Gastrocnemius medialis (tissue), 4 donors: Measurements from ENCODE around the gene SLC35B4. TPM values are rescaled to one million over a fixed set of nuclear protein-coding genes. Genes with fewer than 3 reads are reported as not detected.

Source experiments
- ATAC-seq, 2 donors: fragments of 150-250 bp; one replicate each; pipeline ENCODE4 v1.9.1; 2016
- DNase-seq, 2 donors: peaks; one replicate each; pipeline ENCODE4 v3.0.0-alpha.2; 2019
- H3K27ac ChIP-seq, 4 donors: fragments of 200-600 bp; sonication (generic); 1 replicate in 1 of 4; 2 replicates in 3 of 4; pipeline ENCODE4 v1.5.1; 2016 to 2018; ENCODE audit warnings: mild to moderate bottlenecking in 2 of 4, moderate library complexity in 1 of 4
- H3K27me3 ChIP-seq, 3 donors: fragments of 200-600 bp; sonication (generic) in 2 of 3; 1 replicate in 1 of 3; 2 replicates in 2 of 3; pipeline versions ENCODE4 v1.5.1 to v1.6.0; 2016 to 2019; ENCODE audit warnings: mild to moderate bottlenecking in 1 of 3, moderate library complexity in 1 of 3
- H3K36me3 ChIP-seq, 2 donors: fragments of 200-600 bp; sonication (generic) in 1 of 2; one replicate each; pipeline ENCODE4 v1.5.1; 2017 to 2018
- H3K4me1 ChIP-seq, 2 donors: fragments of 200-600 bp; sonication (generic) in 1 of 2; one replicate each; pipeline ENCODE4 v1.5.1; 2016 to 2017; ENCODE audit warnings: mild to moderate bottlenecking in 2 of 2
- H3K4me3 ChIP-seq, 4 donors: fragments of 200-600 bp; sonication (generic) in 3 of 4; 1 replicate in 1 of 4; 2 replicates in 3 of 4; pipeline ENCODE4 v1.5.1; 2016 to 2019; ENCODE audit warnings: mild to moderate bottlenecking in 2 of 4
- H3K9me3 ChIP-seq, 3 donors: fragments of 200-600 bp; sonication (generic) in 2 of 3; 1 replicate in 1 of 3; 2 replicates in 2 of 3; pipeline ENCODE4 v1.5.1; 2016 to 2019
- POLR2A ChIP-seq, 2 donors: fragments of 450-650 bp; IDR thresholded peaks; one replicate each; pipeline ENCODE4 v1.6.1; 2017; ENCODE audit warnings: antibody characterized with exemption in 2 of 2, mild to moderate bottlenecking in 2 of 2, moderate library complexity in 2 of 2
- in situ Hi-C, 4 donors: fragments of 200-750 bp; cut with MboI; loops; one replicate each; pipeline versions ENCODE4 v1.15.0 to v1.8.0; 2017; ENCODE audit warnings: low sequenced_read_pairs in 4 of 4
- intact Hi-C: fragments of 100-400 bp; cut with DNase I; formaldehyde crosslinking; loops from one replicate; pipeline ENCODE4 v1.15.1; 2023; ENCODE audit warnings: low total_unique reads
- total RNA-seq, 4 donors: library from RNA; depleted of rRNA; stranded (reverse); fragments of >200 nt; gene quantifications; one replicate each; pipeline versions ENCODE4 v1.1.0 to v1.2.3, GENCODE V29; 2016
- TF ChIP-seq, protein P1 (sequence below), 5 experiments: fragments of 450-650 bp in 3 of 5; fragments of 200-600 bp in 2 of 5; sonication (generic) in 2 of 5; IDR thresholded peaks in 4 of 5; conservative IDR thresholded peaks in 1 of 5; 1 replicate in 4 of 5; 2 replicates in 1 of 5; pipeline ENCODE4 v1.5.1; 2016 to 2019; ENCODE audit warnings: antibody characterized with exemption in 5 of 5, mild to moderate bottlenecking in 3 of 5, moderate library complexity in 3 of 5

SLC35B4 gene
- total RNA-seq, 4 donors from 2014 or later: 1.7 to 5.0 (median 2.3) TPM

DNA sequence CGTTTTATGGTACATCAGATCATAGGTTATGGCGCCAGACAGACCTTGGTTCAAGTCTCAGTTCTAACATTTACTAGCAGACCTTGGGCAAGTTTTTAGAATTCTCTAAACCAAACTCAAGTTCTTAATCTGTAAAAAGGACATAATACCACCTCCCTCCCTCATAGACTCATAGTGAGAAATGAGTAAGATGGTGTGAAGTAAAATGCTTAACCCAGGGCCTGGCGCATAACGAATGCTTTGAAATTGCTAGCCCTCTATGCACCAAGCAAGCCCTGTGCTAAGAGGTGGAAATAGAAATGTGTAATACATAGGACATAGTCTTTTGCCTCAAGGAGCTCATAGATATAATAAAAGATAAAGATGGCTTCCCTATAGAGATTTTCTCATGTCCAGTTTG lies 17.7 kb upstream of the SLC35B4 start:
- in situ Hi-C loops (no loop called here), intact Hi-C loops (no loop called here)
- TF ChIP-seq POLR2A (IDR thresholded peaks at IDR 0.05): no peak
- TF ChIP-seq, protein P1, sequence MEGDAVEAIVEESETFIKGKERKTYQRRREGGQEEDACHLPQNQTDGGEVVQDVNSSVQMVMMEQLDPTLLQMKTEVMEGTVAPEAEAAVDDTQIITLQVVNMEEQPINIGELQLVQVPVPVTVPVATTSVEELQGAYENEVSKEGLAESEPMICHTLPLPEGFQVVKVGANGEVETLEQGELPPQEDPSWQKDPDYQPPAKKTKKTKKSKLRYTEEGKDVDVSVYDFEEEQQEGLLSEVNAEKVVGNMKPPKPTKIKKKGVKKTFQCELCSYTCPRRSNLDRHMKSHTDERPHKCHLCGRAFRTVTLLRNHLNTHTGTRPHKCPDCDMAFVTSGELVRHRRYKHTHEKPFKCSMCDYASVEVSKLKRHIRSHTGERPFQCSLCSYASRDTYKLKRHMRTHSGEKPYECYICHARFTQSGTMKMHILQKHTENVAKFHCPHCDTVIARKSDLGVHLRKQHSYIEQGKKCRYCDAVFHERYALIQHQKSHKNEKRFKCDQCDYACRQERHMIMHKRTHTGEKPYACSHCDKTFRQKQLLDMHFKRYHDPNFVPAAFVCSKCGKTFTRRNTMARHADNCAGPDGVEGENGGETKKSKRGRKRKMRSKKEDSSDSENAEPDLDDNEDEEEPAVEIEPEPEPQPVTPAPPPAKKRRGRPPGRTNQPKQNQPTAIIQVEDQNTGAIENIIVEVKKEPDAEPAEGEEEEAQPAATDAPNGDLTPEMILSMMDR (IDR thresholded peaks at IDR 0.05 in 4 of 5, conservative IDR thresholded peaks at IDR 0.05 in 1 of 5): no peak
- H3K36me3 ChIP-seq: no peaks in the 10 kb centered on the region
- H3K27ac ChIP-seq: no peak overlapping the region
- no peak for ATAC-seq
- H3K4me1 ChIP-seq: no peaks in the 10 kb centered on the region
- no peak for DNase-seq
- peaks cover 0 to 3% (median 0%) of the 10 kb centered on the region in 3 donors for H3K27me3 ChIP-seq
- H3K4me3 ChIP-seq: no peak overlapping the region
- no peaks in the 10 kb centered on the region for H3K9me3 ChIP-seq

DNA sequence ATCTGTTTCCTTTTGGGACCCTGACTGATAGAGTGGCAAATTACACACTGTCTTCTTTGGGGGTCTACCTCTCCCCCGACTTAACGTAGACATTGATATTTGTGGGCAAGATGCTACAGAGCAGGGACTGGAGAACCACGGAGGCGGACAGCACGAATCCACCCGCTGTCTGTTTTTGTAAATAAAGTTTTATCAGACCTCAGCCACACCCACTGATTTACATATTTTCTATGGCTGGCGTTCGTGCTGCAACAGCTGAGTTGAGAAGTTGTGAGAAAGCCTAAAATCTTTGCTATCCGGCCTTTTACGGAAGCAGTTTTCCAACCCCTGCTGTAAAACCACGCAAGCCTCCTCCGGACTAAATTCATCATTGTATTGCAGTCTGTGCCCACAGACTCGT lies 17.2 kb upstream of the SLC35B4 start:
- DNase-seq (no peak), ATAC-seq (no peak)
- in situ Hi-C loops: no loop called here
- Histone ChIP-seq H3K27me3 (peaks cover 0 to 3% (median 0%) of the 10 kb centered on the region in 3 donors), H3K4me3 (no peak overlapping the region), H3K9me3 (no peaks in the 10 kb centered on the region), H3K36me3 (no peaks in the 10 kb centered on the region), H3K4me1 (no peaks in the 10 kb centered on the region), H3K27ac (no peak overlapping the region)
- no peak for TF ChIP-seq POLR2A (IDR thresholded peaks at IDR 0.05)
- TF ChIP-seq, protein P1 (IDR thresholded peaks at IDR 0.05 in 4 of 5, conservative IDR thresholded peaks at IDR 0.05 in 1 of 5): no peak
- intact Hi-C loops: no loop called here

DNA sequence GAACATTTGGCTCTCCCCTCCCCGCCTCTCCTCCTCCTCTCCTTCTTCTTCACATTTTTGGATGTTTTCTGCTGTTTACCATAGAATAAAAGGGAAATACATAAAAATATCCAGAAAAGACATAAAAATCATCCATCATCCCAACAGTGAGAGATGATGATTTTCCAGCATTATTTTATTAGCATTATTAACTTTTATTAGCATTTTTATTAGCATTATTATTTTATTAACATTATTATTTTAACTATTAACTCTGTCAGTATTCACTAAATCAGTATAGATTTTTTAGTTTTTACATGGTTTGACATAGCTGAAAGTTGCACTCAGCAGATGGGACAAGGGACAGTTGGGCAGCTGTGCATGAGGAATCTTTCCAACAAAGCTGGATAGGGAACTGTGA lies 16.2 kb upstream of the SLC35B4 start:
- no peaks in the 10 kb centered on the region for H3K4me1 ChIP-seq
- H3K27me3 ChIP-seq: peaks cover 0 to 3% (median 0%) of the 10 kb centered on the region in 3 donors
- no peak overlapping the region for H3K4me3 ChIP-seq
- TF ChIP-seq, protein P1 (IDR thresholded peaks at IDR 0.05 in 4 of 5, conservative IDR thresholded peaks at IDR 0.05 in 1 of 5): no peak
- no peak for TF ChIP-seq POLR2A (IDR thresholded peaks at IDR 0.05)
- intact Hi-C loops (no loop called here), in situ Hi-C loops (no loop called here)
- DNase-seq (no peak), ATAC-seq (no peak)
- H3K27ac ChIP-seq: no peak overlapping the region
- no peaks in the 10 kb centered on the region for H3K9me3 ChIP-seq
- no peaks in the 10 kb centered on the region for H3K36me3 ChIP-seq

DNA sequence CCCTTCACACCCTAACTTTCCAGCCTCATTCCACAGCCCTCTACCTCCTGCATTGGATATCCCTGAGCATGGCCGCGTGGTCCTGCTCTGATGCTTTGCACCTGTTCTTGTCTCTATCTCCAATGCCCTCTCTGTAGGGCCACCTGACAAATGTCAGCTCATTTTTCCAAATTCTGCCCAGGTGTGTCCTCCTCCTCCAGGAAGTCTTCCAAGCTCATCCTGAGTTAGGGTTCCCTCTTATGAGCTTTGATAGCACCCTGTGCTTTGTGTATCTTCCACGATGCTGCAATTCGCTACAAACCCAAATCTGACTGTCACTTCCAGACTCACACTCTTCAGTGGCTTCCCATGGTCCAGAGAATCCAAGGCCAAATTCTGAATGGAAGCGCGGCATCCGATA lies 14.7 kb upstream of the SLC35B4 start:
- Histone ChIP-seq H3K4me1 (no peaks in the 10 kb centered on the region), H3K36me3 (no peaks in the 10 kb centered on the region), H3K27me3 (peaks cover 0 to 3% (median 3%) of the 10 kb centered on the region in 3 donors), H3K27ac (no peak overlapping the region), H3K4me3 (no peak overlapping the region), H3K9me3 (no peaks in the 10 kb centered on the region)
- no peak for ATAC-seq
- intact Hi-C loops (no loop called here), in situ Hi-C loops (no loop called here)
- no peak for TF ChIP-seq POLR2A (IDR thresholded peaks at IDR 0.05)
- TF ChIP-seq, protein P1 (IDR thresholded peaks at IDR 0.05 in 4 of 5, conservative IDR thresholded peaks at IDR 0.05 in 1 of 5): no peak
- no peak for DNase-seq

DNA sequence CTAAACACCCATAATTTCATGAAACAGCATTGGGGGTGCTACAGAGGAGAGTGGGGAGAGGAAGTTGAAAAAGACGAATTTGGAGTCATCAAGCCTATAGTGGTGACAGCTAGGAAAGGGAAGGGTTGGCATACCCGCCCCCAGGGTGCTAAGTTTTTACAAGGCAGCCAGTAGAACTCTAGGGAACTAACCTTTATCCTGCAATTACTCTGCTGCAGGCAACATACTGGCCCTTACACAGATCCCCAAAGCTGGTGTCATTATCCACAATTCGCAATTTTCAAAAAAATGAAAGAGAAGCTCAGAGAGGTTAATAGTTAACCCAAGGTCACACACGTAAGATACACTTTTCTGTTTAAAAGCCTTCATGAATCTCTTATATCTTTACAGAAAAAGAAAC lies 14.2 kb upstream of the SLC35B4 start:
- H3K36me3 ChIP-seq: no peaks in the 10 kb centered on the region
- no peaks in the 10 kb centered on the region for H3K9me3 ChIP-seq
- peaks cover 0 to 3% (median 3%) of the 10 kb centered on the region in 3 donors for H3K27me3 ChIP-seq
- no peak overlapping the region for H3K4me3 ChIP-seq
- intact Hi-C loops: no loop called here
- in situ Hi-C loops: no loop called here
- TF ChIP-seq, protein P1 (IDR thresholded peaks at IDR 0.05 in 4 of 5, conservative IDR thresholded peaks at IDR 0.05 in 1 of 5): no peak
- TF ChIP-seq POLR2A (IDR thresholded peaks at IDR 0.05): no peak
- DNase-seq: no peak
- no peak overlapping the region for H3K27ac ChIP-seq
- H3K4me1 ChIP-seq: no peaks in the 10 kb centered on the region
- no peak for ATAC-seq
